Common myeloid progenitor, CD34-positive (primary cell): Measurements from ENCODE around the gene TYK2.
"Not testable (repeated sequence)": the region's sequence is repeated elsewhere in the genome, so short reads cannot be mapped to it uniquely, and the experiment has no call there.

Experiments used
- CTCF ChIA-PET: fragments of 350-600 bp; sonication (Branson Sonifier 250); formaldehyde crosslinking; loops from one replicate; lab custom pipeline; 2021; ENCODE audit warnings: antibody characterized with exemption; lab: Charles Lee
- POLR2A ChIA-PET: fragments of 350-600 bp; sonication (Branson Sonifier 250); formaldehyde crosslinking; loops from one replicate; lab custom pipeline; 2021; ENCODE audit warnings: antibody characterized with exemption; lab: Charles Lee
- DNase-seq, 3 donors: peaks; one replicate each; pipeline versions ENCODE4 v3.0.0 to v3.0.0-alpha.2; 2013
- H3K27ac ChIP-seq, 2 experiments: 1 replicate in 1 of 2; 2 replicates in 1 of 2; pipeline ENCODE4 v1.7.0; 2013; ENCODE audit warnings: inconsistent platforms in 2 of 2, low read length in 2 of 2, mild to moderate bottlenecking in 2 of 2, low read depth in 1 of 2, moderate library complexity in 1 of 2; ENCODE audit not compliant: severe bottlenecking in 2 of 2, insufficient read depth in 1 of 2, poor library complexity in 1 of 2
- H3K27me3 ChIP-seq, 5 experiments: replicated peaks in 2 of 5; 1 replicate in 3 of 5; 2 replicates in 2 of 5; pipeline versions ENCODE4 v1.6.1 to v1.7.0; 2013; ENCODE audit warnings: low read length in 4 of 5, mild to moderate bottlenecking in 2 of 5, moderate library complexity in 2 of 5, inconsistent platforms in 1 of 5; ENCODE audit not compliant: insufficient read depth in 5 of 5, control insufficient read depth in 4 of 5
- H3K36me3 ChIP-seq, 4 experiments: 1 replicate in 2 of 4; 2 replicates in 2 of 4; pipeline versions ENCODE4 v1.6.1 to v1.7.0; 2013; ENCODE audit warnings: low read length in 3 of 4, control low read depth in 1 of 4, mild to moderate bottlenecking in 1 of 4; ENCODE audit not compliant: control insufficient read depth in 4 of 4, insufficient read depth in 4 of 4
- H3K4me1 ChIP-seq, 4 experiments: 1 replicate in 3 of 4; 2 replicates in 1 of 4; pipeline versions ENCODE4 v1.6.1 to v1.7.1; 2013; ENCODE audit warnings: low read length in 3 of 4, mild to moderate bottlenecking in 3 of 4, control low read depth in 1 of 4, inconsistent platforms in 1 of 4, moderate library complexity in 1 of 4; ENCODE audit not compliant: control insufficient read depth in 4 of 4, insufficient read depth in 4 of 4; ENCODE audit errors: control extremely low read depth in 1 of 4
- H3K4me3 ChIP-seq, 7 experiments: 1 replicate in 4 of 7; 2 replicates in 3 of 7; pipeline versions ENCODE4 v1.5.1 to v1.7.0; 2013; ENCODE audit warnings: mild to moderate bottlenecking in 7 of 7, low read length in 6 of 7, moderate library complexity in 6 of 7, inconsistent platforms in 2 of 7, low read depth in 2 of 7, control low read depth in 1 of 7; ENCODE audit not compliant: insufficient read depth in 4 of 7, control insufficient read depth in 1 of 7; ENCODE audit errors: extremely low read depth in 1 of 7
- H3K9me3 ChIP-seq, 5 experiments: 1 replicate in 4 of 5; 2 replicates in 1 of 5; pipeline versions ENCODE4 v1.6.1 to v1.7.1; 2013; ENCODE audit warnings: low read length in 4 of 5, mild to moderate bottlenecking in 2 of 5, inconsistent platforms in 1 of 5, low read depth in 1 of 5, moderate library complexity in 1 of 5; ENCODE audit not compliant: control insufficient read depth in 4 of 5, insufficient read depth in 2 of 5; ENCODE audit errors: control extremely low read depth in 1 of 5
- WGBS: methylation state at CpG from one replicate; pipeline ENCODE4 v1.1.5; 2013; ENCODE audit not compliant: insufficient coverage; 5-methylcytosine and 5-hydroxymethylcytosine counted together

The TYK2 gene

GRCh38 chr19:10402441-10403038, 22.2 kb upstream of the TYK2 start:
- ChIA-PET POLR2A (interaction anchor here (0.5 to 1.7 kb wide), 2 partner anchors 10 to 16 kb away, joined by 3 read pairs; no protein-coding TSS in a partner anchor), CTCF (interaction anchor here (1.4 to 24.5 kb wide), 8 partner anchors 10 to 143 kb away, joined by 3 to 542 read pairs (median 22); partner anchors contain the start of gene ICAM1)
- WGBS = 0% methylated on average over 15 of the region's 15 CpGs
- Histone ChIP-seq H3K4me3 (peak overlapping the region; percentile 72 to 100 (median 94)), H3K4me1 (peaks cover 16 to 50% (median 43%) of the 10 kb centered on the region in 4 experiments), H3K36me3 (peaks cover 0 to 16% (median 11%) of the 10 kb centered on the region in 4 experiments), H3K27ac (peak overlapping the region; percentile 74 to 90), H3K27me3 (peaks cover 0 to 19% (median 0%) of the 10 kb centered on the region in 5 experiments), H3K9me3 (no peaks in the 10 kb centered on the region)
- no peak for DNase-seq

GRCh38 chr19:10399878-10400277, 19.5 kb upstream of the TYK2 start:
- H3K4me1 ChIP-seq = peaks cover 11 to 40% (median 35%) of the 10 kb centered on the region in 4 experiments
- 100% methylated on average over 5 of the region's 8 CpGs for WGBS
- peaks cover 0 to 36% (median 22%) of the 10 kb centered on the region in 4 experiments for H3K36me3 ChIP-seq
- H3K27ac ChIP-seq = peak overlapping the region in 1 of 2 experiments; percentile 34
- ChIA-PET CTCF (interaction anchor here (0.9 to 24.5 kb wide), 8 partner anchors 8 to 150 kb away, joined by 3 to 542 read pairs (median 4); partner anchors contain the start of gene ICAM1), POLR2A (no interaction called here)
- DNase-seq = no peak
- H3K27me3 ChIP-seq = peaks cover 0 to 6% (median 0%) of the 10 kb centered on the region in 5 experiments
- H3K9me3 ChIP-seq = no peaks in the 10 kb centered on the region
- no peak overlapping the region for H3K4me3 ChIP-seq

DNA sequence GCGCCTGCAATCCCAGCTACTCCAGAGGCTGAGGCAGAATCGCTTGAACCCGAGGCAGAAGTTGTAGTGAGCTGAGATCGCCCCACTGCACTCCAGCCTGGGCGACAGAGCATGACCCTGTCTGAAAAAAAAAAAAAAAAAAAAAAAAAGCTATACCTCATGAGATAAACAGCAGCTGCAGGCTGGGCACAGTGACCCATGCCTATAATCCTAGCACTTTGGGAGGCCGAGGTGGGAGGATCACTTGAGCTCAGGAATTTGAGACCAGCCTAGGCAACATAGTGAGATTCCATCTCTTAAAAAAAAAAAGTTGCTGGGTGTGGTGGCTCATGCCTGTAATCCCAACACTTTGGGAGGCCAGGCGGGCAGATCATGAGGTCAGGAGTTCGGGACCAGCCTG, 19.0 kb upstream of the TYK2 start:
- DNase-seq, H3K9me3 ChIP-seq, H3K4me3 ChIP-seq, H3K27ac ChIP-seq, H3K27me3 ChIP-seq: not testable (repeated sequence)
- ChIA-PET POLR2A (interaction anchor here (0.6 kb wide), 1 partner anchor 879 kb away, joined by 3 read pairs; no protein-coding TSS in a partner anchor), CTCF (interaction anchor here (5.5 to 24.5 kb wide), 3 partner anchors 7 to 136 kb away, joined by 37 to 542 read pairs (median 37); partner anchors contain the start of gene ICAM1)
- H3K4me1 ChIP-seq = peaks cover 11 to 35% (median 30%) of the 10 kb centered on the region in 4 experiments
- WGBS = 100% methylated on average over 4 of the region's 8 CpGs
- peaks cover 0 to 39% (median 25%) of the 10 kb centered on the region in 4 experiments for H3K36me3 ChIP-seq

DNA sequence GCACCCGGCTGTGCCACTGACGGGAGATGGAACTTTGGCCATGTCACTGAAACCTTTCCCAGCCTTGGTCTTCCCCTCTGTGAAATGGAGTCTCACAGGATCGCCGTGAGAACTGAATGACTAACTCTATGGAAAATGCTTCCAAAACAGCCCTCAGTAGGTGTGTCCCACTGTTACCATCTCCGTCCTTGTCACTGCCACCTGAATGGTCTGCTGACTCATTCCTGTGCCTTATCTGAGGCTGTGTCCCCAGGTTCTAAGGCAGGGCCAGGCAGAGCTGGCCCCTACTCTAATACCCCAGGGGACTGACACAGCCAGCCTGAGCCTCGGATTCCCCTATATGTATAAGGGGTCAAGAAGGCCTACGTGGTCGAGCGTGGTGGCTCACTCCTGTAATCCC, 18.4 kb upstream of the TYK2 start:
- H3K4me1 ChIP-seq = peaks cover 11 to 30% (median 25%) of the 10 kb centered on the region in 4 experiments
- H3K36me3 ChIP-seq = peaks cover 2 to 43% (median 30%) of the 10 kb centered on the region in 4 experiments
- H3K9me3 ChIP-seq = no peaks in the 10 kb centered on the region
- H3K27ac ChIP-seq = no peak overlapping the region
- ChIA-PET POLR2A (interaction anchor here (0.6 kb wide), 1 partner anchor 880 kb away, joined by 3 read pairs; no protein-coding TSS in a partner anchor), CTCF (interaction anchor here (5.7 to 24.5 kb wide), 2 partner anchors 11 to 136 kb away, joined by 37 to 542 read pairs; partner anchors contain the start of gene ICAM1)
- 99% methylated on average over 8 of the region's 9 CpGs for WGBS
- no peaks in the 10 kb centered on the region for H3K27me3 ChIP-seq
- H3K4me3 ChIP-seq = no peak overlapping the region
- no peak for DNase-seq

DNA sequence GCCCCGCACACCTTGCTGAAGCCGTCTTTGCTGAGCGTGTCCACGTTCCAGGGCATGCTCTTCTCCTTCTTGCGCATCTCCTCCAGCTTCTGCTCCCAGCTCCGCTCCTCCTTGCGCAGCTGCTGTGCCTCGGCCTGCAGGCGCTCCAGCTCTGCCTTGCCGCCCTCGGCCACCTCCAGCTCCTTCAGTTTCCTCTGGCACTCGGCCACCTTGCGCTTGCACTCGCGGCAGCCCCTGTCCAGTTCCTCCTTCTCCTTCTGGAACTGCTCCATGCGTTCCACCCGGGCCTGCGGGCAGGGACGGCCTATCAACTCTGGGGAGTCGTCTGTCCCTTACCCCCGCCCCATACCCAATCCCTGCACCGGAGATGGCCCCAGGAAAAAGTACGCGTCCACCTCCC, 15.5 kb upstream of the TYK2 start:
- peaks cover 0 to 5% (median 3%) of the 10 kb centered on the region in 4 experiments for H3K4me1 ChIP-seq
- H3K9me3 ChIP-seq = no peaks in the 10 kb centered on the region
- CTCF ChIA-PET = interaction anchor here (24.5 kb wide), 1 partner anchor 133 kb away, joined by 542 read pairs; the partner anchor contains the start of gene ICAM1
- H3K27me3 ChIP-seq = no peaks in the 10 kb centered on the region
- H3K4me3 ChIP-seq = no peak overlapping the region
- POLR2A ChIA-PET = no interaction called here
- WGBS = 95% methylated on average over 24 of the region's 24 CpGs
- no peak overlapping the region for H3K27ac ChIP-seq
- peaks cover 2 to 66% (median 50%) of the 10 kb centered on the region in 4 experiments for H3K36me3 ChIP-seq
- DNase-seq = no peak

DNA sequence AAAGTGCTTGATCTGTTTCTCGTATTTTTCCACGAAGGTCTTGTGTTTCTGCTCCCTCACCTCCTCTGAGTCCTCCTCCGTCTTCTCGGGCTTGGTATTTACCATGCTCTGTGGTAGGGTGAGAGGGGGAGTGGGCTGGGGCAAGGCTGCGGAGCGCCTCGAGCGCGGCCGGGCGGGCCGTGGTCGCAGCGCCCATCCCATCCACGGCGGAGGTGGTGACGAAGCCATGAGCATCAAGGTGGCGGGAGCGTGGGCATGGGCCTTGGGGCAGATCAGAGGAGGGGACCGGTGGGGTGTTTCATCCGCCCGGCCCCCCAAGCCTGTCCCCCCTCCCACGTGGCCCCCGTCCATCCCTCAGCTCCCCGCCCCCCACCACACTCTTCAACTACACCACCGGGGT, 15.1 kb upstream of the TYK2 start:
- H3K4me1 ChIP-seq = peaks cover 0 to 2% (median 0%) of the 10 kb centered on the region in 4 experiments
- no peak for DNase-seq
- no peak overlapping the region for H3K27ac ChIP-seq
- ChIA-PET CTCF (interaction anchor here (24.5 kb wide), 1 partner anchor 132 kb away, joined by 542 read pairs; the partner anchor contains the start of gene ICAM1), POLR2A (no interaction called here)
- H3K27me3 ChIP-seq = no peaks in the 10 kb centered on the region
- H3K4me3 ChIP-seq = no peak overlapping the region
- 98% methylated on average over 8 of the region's 26 CpGs for WGBS
- H3K36me3 ChIP-seq = peaks cover 2 to 68% (median 51%) of the 10 kb centered on the region in 4 experiments
- H3K9me3 ChIP-seq = no peaks in the 10 kb centered on the region
